Measurements from ENCODE around the gene ZCCHC8. TPM values are rescaled to one million over a fixed set of nuclear protein-coding genes. Genes with fewer than 3 reads are reported as not detected.
A peak's percentile ranks its signal among the peaks of the same experiment; 100 is the strongest.
"Not testable (repeated sequence)": the region's sequence is repeated elsewhere in the genome, so short reads cannot be mapped to it uniquely, and the experiment has no call there.

The ZCCHC8 gene
- total RNA-seq, 1 experiment from 2014 or later, result 40.1 TPM

GRCh38 chr12:122438822-122439221 lies 61.9 kb downstream of the ZCCHC8 start:
- DNase-seq, result peak in 1 of 2 experiments; percentile 47

GRCh38 chr12:122437656-122438121 lies 63.0 kb downstream of the ZCCHC8 start:
- POLR2A ChIA-PET, result no interaction called here
- BruUV-seq (replicated peaks), result no TSS peak
- no peak for TF ChIP-seq CTCF (IDR thresholded peaks at IDR 0.05; ENCODE audit: insufficient read depth in 1 of 2, low read depth in 1 of 2, low read length in 1 of 2, severe bottlenecking in 1 of 2, unreplicated experiment in 1 of 2)
- Mint-ChIP-seq H3K36me3 (ENCODE audit: insufficient read depth, unreplicated experiment) (no peaks in the 10 kb centered on the region), H3K4me1 (ENCODE audit: low read depth, unreplicated experiment) (peaks cover 10% of the 10 kb centered on the region), H3K4me3 (ENCODE audit: unreplicated experiment) (no peak overlapping the region), H3K9me3 (ENCODE audit: unreplicated experiment) (no peaks in the 10 kb centered on the region), H3K27me3 (ENCODE audit: insufficient read depth, unreplicated experiment) (no peaks in the 10 kb centered on the region), H3K27ac (ENCODE audit: unreplicated experiment) (peak overlapping the region; percentile 9)
- CTCF ChIA-PET, result interaction anchor here (1.5 kb wide), 1 partner anchor 34 kb away, joined by 3 read pairs; no protein-coding TSS in a partner anchor
- peaks cover 5% of the 10 kb centered on the region; the same call in 1 of the 2 replicates for H3K4me1 ChIP-seq
- intact Hi-C loops (cut with micrococcal nuclease; ENCODE audit: unreplicated experiment), result no loop called here
- no peaks in the 10 kb centered on the region for H3K9me3 ChIP-seq
- no peaks in the 10 kb centered on the region for H3K36me3 ChIP-seq (ENCODE audit: control insufficient read depth, insufficient read depth, low read length)
- no peak overlapping the region for H3K4me3 ChIP-seq (ENCODE audit: low read depth, low read length)
- DNase-seq, result no peak
- H3K27me3 ChIP-seq (replicated peaks; ENCODE audit: control insufficient read depth, insufficient read depth, low read length), result no peaks in the 10 kb centered on the region

More at GRCh38 chr12:122438822-122439221, 61.9 kb downstream of the ZCCHC8 start:
- peak overlapping the region; percentile 25 for H3K27ac Mint-ChIP-seq (ENCODE audit: unreplicated experiment)
- H3K4me3 ChIP-seq (ENCODE audit: low read depth, low read length); H3K36me3 ChIP-seq (ENCODE audit: control insufficient read depth, insufficient read depth, low read length); H3K27me3 ChIP-seq (replicated peaks; ENCODE audit: control insufficient read depth, insufficient read depth, low read length); intact Hi-C loops (cut with micrococcal nuclease; ENCODE audit: unreplicated experiment); BruUV-seq (replicated peaks); H3K4me1 ChIP-seq; H3K4me3 Mint-ChIP-seq (ENCODE audit: unreplicated experiment); H3K9me3 ChIP-seq; H3K9me3 Mint-ChIP-seq (ENCODE audit: unreplicated experiment); H3K27me3 Mint-ChIP-seq (ENCODE audit: insufficient read depth, unreplicated experiment); H3K36me3 Mint-ChIP-seq (ENCODE audit: insufficient read depth, unreplicated experiment): not testable (repeated sequence)
- ChIA-PET POLR2A (interaction anchor here (0.6 to 1.0 kb wide), 3 partner anchors 15 to 39 kb away, joined by 5 to 9 read pairs (median 9); no protein-coding TSS in a partner anchor), CTCF (interaction anchor here (0.6 to 1.5 kb wide), 5 partner anchors 10 to 39 kb away, joined by 3 to 6 read pairs (median 4); no protein-coding TSS in a partner anchor)
- peaks cover 10% of the 10 kb centered on the region for H3K4me1 Mint-ChIP-seq (ENCODE audit: low read depth, unreplicated experiment)

- H3K4me1 ChIP-seq, result peaks cover 19% of the 10 kb centered on the region; the same call in 1 of the 2 replicates
- no peak overlapping the region for H3K4me3 Mint-ChIP-seq (ENCODE audit: unreplicated experiment)
- H3K36me3 Mint-ChIP-seq (ENCODE audit: insufficient read depth, unreplicated experiment), result peaks cover 9% of the 10 kb centered on the region
- peaks cover 18% of the 10 kb centered on the region for H3K4me1 Mint-ChIP-seq (ENCODE audit: low read depth, unreplicated experiment)
- no peaks in the 10 kb centered on the region for H3K27me3 ChIP-seq (replicated peaks; ENCODE audit: control insufficient read depth, insufficient read depth, low read length)
- no peak overlapping the region for H3K4me3 ChIP-seq (ENCODE audit: low read depth, low read length)
- H3K27me3 Mint-ChIP-seq (ENCODE audit: insufficient read depth, unreplicated experiment), result no peaks in the 10 kb centered on the region
- no peak for DNase-seq
- H3K27ac Mint-ChIP-seq (ENCODE audit: unreplicated experiment), result no peak overlapping the region
- no peaks in the 10 kb centered on the region for H3K9me3 Mint-ChIP-seq (ENCODE audit: unreplicated experiment)
- POLR2A ChIA-PET, result interaction anchor here (0.6 kb wide), 1 partner anchor 11 kb away, joined by 5 read pairs; no protein-coding TSS in a partner anchor
- no peak for TF ChIP-seq CTCF (IDR thresholded peaks at IDR 0.05; ENCODE audit: insufficient read depth in 1 of 2, low read depth in 1 of 2, low read length in 1 of 2, severe bottlenecking in 1 of 2, unreplicated experiment in 1 of 2)
- intact Hi-C loops (cut with micrococcal nuclease; ENCODE audit: unreplicated experiment), result no loop called here
- no TSS peak for BruUV-seq (replicated peaks)
- CTCF ChIA-PET, result no interaction called here
- H3K9me3 ChIP-seq, result no peaks in the 10 kb centered on the region
- H3K36me3 ChIP-seq (ENCODE audit: control insufficient read depth, insufficient read depth, low read length), result no peaks in the 10 kb centered on the region
Observed at GRCh38 chr12:122435186-122435585, 65.5 kb downstream of the ZCCHC8 start.

- H3K9me3 ChIP-seq; H3K27me3 Mint-ChIP-seq (ENCODE audit: insufficient read depth, unreplicated experiment); DNase-seq; intact Hi-C loops (cut with micrococcal nuclease; ENCODE audit: unreplicated experiment); BruUV-seq (replicated peaks); H3K27ac Mint-ChIP-seq (ENCODE audit: unreplicated experiment); H3K36me3 ChIP-seq (ENCODE audit: control insufficient read depth, insufficient read depth, low read length); H3K4me3 Mint-ChIP-seq (ENCODE audit: unreplicated experiment); H3K4me3 ChIP-seq (ENCODE audit: low read depth, low read length); H3K27me3 ChIP-seq (replicated peaks; ENCODE audit: control insufficient read depth, insufficient read depth, low read length); H3K36me3 Mint-ChIP-seq (ENCODE audit: insufficient read depth, unreplicated experiment); H3K9me3 Mint-ChIP-seq (ENCODE audit: unreplicated experiment); CTCF ChIA-PET; POLR2A ChIA-PET: not testable (repeated sequence)
- peaks cover 14% of the 10 kb centered on the region for H3K4me1 Mint-ChIP-seq (ENCODE audit: low read depth, unreplicated experiment)
- H3K4me1 ChIP-seq, result peaks cover 14% of the 10 kb centered on the region; the same call in 1 of the 2 replicates
Observed at GRCh38 chr12:122429043-122429442, 71.7 kb downstream of the ZCCHC8 start.

Measured in Caco-2 (cell line).